Stimulated activated CD8-positive, alpha-beta memory T cell treated with anti-CD3 and anti-CD28 coated beads, Interleukin-2, amount 100 ng/mL, for 48 hours (primary cell): ENCODE data around the gene GCLC.
"Not testable (repeated sequence)": the region's sequence is repeated elsewhere in the genome, so short reads cannot be mapped to it uniquely, and the experiment has no call there.

Experiments used
- DNase-seq, 2 donors: peaks; one replicate each; pipeline ENCODE4 v3.0.0-alpha.2; 2020; ENCODE audit warnings: low read depth in 2 of 2

The GCLC gene

DNA sequence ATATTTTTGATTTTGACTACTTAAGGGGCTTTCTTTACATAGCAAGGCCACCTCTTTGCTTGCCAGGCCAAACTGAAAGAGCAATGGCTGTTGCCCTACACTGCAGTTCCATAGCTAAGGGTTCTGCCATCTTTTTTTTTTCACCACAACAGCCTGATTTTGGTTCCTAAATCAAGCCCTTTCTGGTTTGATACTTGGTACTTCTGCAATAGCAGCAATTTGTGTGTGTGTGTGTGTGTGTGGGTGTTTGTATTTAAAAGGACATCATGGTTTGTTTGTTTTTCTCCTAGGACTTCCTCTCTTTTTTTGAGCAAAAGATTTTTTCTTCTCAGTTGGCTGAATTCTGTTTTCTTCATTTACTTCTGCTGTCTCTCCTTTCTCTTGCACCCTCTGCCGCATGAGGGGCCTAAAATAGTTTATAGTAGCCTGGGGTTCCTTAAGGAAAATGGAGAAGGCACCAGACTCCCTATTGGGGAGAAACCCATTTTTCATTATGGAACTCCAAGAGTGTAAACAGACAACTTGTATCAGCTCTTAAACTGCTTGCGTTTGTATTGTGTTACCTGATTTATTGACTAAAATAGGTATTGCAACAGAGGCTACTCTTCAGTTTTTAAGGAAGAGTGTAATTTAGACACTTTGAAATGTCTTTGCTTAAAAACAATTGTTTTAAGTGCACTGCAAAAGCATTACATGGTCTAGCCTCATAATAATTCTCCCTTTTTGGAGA, 12.2 kb upstream of the GCLC start:
- DNase-seq, result no peak

DNA sequence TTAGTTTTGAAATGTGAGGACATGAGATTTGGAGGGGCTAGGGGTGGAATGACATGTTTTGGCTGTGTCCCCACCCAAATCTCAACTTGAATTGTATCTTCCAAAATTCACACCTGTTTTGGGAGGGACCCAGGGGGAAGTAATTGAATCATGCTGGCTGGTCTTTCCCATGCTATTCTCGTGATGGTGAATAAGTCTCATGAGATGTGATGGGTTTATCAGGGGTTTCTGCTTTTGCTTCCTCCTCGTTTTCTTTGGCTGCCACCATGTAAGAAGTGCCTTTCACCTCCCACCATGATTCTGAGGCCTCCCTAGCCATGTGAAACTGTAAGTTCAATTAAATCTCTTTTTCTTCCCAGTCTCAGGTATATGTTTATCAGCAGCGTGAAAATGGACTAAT, 8.7 kb upstream of the GCLC start:
- not testable (repeated sequence) for DNase-seq

DNA sequence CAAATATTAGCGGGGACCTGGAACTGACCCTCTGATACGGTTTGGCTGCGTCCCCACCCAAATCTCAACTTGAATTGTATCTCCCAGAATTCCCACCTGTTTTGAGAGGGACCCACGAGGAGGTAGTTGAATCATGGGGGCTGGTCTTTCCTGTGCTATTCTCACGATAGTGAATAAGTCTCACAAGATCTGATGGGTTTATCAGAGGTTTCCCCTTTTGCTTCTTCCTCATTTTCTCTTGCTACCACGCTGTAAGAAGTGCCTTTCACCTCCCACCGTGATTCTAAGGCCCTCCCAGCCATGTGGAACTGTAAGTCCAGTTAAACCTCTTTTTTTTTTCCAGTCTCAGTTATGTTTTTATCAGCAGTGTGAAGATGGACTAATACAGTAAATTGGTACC, 6.8 kb upstream of the GCLC start:
- DNase-seq, result not testable (repeated sequence)

DNA sequence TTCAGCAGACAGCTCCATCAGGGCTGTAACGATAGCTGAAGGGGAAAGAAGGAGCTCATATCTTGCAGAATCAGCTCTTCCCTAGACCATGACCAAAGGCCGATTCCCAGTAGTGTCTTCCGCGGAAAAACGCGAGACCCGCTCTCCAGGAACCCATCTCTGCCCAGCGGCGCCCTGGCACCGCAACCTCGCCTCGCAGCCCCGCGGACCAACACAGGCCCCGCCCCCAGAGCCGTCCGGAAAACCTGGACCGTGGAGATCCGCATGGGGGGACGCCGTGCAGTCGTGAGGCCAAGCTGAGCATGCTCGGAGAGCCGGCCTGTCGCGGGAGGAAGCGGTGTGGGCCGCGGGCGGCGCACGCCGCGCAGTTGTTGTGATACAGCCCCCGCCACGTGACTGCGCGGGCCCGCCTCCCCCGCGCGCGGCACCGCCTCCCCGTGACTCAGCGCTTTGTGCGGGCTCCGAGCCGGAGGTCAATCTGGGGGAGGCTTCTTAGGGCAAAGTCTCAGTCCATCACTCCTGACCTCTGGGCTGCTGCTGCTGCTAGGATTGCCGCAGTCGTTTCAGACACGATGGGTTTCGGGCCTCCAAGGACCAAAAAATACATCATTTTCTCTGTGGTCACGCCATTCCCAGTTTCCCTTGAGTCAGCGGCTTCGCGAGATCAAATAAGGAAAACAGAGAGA, 3.1 kb upstream of the GCLC start:
- peak; percentile 91 to 92 for DNase-seq

DNA sequence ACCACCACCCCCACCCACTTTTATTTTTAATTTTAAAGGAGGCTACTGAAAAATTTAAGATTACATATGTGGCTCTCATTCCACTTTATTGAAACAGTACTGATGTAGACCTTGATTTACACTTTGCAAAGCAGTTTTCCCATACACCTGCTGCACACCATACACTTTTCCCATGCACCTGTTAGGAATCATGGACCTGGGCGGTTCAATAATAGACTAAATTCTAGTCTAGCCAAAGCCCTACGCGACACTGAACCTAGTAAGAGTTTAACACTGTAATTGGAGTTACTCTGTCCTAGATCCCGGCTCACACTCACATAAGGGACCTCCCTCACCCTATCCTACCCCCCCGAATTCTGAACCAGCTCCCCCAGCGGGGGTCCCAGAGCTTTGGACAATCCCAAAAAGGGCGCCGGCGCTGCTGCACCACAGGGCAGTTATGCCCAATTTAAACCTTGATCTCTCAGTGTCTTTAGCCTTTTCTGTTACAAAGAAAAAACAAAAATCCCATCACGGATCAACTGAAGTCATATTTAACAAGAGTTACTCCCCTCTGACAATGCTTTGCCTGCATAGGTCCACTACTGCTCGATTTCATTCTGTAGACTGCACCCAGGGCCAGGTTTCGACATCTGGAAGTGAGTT, 2.4 kb upstream of the GCLC start:
- DNase-seq, result no peak

DNA sequence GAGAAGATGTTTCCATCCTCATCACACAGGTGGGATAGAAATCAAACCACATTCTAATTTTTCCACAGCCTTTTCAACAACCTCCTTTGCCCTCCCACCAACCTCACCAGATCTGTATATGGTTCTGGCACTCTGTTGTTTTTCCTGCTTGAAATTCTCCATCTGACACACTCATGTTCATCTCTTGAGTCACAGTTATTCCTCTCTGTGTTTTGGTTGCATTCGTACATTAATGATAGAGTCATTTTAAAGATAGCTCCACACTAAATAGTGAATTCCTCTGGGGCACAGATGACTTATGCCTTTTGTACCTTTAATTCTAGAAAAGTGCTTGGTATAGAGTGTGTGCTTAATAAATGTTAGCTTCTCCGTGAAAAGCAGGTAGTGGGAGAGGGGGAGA, 1.4 kb upstream of the GCLC start:
- no peak for DNase-seq

DNA sequence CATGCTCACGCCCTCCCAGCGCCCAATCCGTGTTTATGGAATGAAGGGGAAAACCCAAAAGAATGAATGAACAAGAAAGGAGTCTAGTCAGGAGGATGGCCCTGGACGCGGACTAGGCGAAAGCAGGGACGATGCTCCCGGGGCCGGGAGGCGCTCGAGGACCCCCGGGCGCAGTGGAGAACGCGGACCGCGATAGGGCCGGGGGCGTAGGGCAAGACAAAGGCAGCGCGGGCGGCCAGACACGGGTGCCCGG, 758 bp downstream of the GCLC start:
- no peak for DNase-seq

DNA sequence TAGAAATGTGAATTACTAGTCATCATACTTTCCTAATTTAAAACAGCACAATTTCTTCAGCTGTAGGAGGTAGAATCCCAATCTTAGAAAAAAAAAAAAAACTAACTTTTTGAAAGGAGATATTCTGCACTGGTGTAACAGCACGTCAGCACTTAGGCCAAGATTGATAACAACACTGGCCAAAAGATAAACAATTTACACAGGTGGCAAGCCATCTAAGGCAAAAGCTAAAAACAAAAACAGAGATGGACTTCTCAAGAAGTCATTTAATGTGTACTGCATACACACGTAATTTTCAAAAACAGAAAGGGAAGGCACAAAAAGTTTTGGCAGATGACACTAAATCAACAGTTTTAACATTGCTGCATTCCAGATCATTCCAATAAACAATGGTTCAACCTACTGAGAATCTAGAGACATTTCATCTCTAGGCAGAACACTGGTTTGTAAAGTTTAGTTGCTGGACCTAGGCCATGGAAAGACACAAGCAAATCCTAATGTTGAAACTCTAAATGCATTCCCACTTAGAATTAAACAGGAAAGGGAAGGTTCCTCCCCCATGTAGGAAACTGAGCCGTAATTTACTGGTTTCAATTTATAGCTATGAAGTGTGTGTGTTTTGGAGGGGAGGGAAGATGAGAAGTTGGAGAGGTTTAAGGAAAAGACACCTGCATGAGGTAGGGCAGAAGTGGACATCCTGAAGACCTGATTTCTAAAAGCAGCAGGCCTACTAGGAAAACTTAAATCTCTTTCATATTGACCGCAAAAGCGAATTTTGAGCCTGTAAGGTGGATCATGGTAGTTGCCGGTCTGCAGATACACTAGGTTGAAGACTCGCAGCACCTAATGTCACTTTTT, 1.3 kb downstream of the GCLC start:
- no peak for DNase-seq

DNA sequence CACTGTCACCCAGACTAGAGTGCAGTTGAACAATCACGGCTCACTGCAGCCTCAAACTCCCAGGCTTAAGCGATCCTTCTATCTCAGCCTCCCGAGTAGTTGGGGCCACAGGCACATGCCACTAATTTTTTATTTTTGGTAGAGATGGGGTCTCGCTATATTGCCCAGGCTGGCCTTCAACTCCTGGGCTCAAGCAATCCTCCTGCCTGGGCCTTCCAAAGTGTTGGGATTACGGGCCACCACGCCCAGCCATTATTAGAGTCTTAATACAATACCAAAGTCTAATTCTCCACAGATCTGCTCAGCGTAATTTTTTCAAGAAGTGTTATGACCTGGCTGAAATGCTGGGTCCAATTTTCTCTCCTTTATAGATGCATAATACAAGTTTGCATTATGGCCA, 3.0 kb downstream of the GCLC start:
- DNase-seq, result no peak

DNA sequence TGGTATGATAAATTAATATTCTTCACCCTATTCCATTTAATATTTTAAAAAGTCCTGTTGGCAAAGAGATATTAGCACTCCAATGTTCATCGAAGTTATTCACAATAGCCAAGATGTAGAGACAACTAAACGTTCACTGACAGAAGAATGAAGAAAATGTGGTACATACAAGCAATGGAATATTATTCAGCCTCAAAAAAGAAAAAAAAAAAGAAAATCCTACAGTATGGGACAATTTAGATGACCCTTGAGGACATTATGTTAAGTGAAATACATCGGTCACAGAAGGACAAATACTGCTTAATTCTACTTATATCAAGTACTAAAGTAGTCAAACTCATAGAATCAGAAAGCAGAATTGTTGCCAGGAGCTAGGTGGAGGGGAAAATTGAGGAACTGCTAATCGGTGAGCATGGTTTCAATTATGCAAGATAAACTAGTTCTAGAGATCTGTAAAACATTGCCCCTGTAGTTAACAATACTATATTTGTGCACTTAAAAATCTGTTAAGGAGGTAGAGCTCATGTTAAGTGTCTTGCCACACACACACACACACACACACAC, 4.7 kb downstream of the GCLC start:
- no peak for DNase-seq

DNA sequence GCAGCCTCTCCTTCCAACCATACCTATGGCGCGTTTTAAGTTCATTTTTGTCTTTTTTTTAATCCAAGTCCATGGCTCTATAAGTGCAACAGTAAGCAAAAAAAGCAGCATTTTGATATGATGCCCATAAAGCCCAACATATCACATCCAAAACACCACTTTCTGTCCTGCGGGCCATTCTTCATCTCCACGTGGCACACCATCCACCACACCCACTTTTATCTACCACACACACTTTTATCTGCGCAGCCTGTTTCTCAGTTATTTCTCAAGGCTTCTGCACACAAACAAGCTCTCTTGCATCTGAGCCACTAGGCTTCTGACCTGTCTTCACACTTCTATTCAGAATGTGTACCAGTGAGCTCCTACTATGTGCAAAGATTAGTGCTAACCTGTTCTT, 5.3 kb downstream of the GCLC start:
- DNase-seq, result no peak

DNA sequence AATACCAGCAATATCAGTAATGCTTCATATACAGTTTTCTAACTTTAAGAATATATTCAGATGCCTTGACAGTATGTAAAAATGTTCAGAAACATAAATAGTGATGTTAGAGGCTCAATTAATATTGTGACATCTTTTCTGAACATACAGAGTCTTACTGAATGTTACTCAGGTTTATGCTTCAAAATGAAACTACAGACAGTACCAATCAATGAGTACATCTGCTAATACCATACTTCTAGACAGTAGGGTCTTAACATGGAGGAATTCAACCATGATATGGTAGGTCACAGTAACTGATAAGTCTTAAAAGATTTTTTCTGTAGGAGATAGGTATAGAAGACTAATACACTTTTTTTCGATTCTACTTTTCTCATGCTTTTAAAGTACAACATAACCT, 8.3 kb downstream of the GCLC start:
- DNase-seq, result no peak

DNA sequence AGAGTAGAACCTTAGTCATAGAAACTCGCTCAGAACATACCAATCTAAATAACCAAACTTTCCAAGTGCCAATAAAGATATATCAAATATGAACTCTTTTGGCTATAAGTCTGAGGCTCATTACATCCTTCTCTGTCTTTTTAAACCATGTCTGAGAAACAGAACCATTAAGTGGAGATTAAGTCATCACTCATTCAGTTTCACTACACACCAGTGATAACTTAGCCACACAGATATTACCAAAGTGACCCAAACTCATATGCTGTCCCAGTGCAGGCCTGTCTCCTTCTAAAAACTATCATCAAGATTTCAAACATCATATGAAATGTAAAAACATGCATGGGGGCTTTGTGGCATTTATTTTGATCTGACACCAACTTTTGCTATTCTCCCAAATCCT, 12.0 kb downstream of the GCLC start:
- no peak for DNase-seq

DNA sequence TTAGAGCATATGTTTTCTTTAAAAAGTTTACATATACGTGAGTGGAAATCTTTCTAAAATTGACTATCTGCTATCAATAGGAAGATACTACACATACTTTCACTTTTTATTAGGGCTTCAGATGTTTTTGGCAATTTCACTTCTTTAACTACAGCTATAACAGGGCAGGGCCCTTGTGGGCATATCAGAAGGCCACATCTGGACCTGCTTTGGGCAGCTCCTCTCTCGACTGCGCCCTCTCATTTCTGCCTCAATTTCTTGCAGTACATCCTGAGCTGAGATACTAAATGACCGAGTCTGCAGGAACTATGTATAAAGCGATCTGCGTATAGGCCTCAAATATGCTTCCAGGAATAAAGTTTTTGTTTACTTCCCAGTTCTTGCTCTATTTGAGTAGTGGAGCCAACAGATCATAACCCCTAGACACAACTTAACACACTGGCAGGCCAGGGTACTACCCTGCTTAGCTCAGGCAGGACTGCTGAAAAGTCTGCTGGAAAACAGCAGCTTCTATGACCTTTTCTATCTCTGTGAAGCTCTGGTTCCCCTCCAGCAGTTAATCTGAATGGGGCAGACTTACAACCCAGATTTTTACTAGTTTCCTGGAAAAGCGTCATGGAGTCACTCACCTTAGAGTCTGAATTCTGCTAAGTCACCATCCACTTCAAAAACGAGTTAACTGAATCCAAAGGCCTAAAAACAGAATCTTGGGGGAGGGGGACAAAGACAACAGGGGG, 12.7 kb downstream of the GCLC start:
- DNase-seq, result no peak

DNA sequence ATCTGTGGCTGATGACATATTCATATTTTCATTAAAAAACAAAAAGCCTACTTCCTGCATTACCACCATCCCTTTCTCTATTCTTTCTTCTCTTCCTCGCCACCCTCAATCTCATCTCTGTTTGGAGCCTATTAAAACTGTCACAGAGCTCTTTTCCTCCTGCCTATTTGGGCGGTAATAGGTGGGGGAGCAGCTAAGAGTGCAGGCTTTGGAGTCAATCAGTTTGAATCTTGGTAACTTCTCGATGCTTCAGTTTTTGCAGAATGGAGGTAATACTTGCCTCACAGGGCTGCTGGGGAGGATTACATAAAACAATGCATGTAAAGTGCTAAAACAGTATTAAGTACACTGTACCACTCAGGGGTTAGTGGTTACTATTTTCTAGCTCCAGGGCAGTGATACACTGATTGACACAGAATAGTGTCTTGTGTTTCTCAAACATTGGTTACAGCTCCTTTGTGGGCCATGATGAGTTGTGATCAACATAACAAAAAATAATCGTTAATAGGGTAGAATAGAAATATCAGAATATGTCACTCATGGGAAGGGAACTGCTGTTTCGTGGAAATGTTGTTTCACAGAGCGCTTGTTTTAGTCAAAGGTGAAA, 14.0 kb downstream of the GCLC start:
- no peak for DNase-seq

DNA sequence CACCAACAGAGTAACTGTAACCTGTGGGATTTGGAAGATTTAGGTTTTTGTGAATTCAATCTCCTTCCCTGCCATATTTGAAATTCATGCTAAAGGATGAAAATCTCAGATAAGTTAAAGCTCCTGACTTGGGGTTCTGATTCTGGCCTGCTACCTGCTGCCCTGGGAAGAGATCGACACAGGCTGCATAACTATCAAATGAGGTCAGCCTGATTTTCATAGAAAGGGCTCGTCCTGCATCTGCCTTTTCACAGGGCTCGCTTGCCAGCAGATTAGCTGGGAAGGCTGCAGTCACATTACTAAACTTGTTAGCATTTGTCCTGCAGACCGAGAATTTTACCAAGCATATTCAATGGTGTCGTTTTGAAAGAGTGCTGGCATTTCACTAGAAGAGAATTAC, 14.6 kb downstream of the GCLC start:
- DNase-seq, result no peak

DNA sequence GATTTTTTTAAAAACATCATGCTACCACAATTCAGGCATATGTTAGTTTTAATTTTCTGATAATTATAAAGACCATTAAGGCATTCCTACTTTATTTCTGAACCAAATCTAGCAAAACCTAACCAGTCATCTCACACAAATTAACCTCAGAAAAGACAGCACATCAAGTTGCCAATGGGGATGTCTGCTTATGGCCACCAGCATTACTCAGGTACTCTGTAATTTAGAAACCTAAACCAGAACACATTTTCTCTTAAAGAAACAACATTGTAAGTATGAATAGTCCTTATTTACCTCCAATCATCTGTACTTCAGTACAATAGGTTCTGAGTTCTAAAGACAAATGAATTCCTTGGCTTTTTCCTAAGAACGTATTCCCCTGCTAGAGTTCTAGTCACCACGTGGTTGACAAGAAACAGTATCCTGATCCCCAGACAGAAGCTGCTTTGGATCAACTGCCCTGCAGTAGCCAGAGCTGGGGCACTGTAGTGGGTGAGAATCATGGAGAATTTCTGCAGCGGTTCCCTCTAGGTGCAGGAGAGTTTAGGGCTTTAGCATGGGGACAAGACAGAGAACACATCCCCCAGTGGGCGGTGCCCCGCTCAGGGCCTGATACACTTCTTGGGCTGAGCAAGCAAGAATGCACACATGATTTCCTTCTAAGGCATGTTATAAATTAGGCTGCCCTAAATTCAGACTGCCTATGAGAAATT, 15.4 kb downstream of the GCLC start:
- no peak for DNase-seq

DNA sequence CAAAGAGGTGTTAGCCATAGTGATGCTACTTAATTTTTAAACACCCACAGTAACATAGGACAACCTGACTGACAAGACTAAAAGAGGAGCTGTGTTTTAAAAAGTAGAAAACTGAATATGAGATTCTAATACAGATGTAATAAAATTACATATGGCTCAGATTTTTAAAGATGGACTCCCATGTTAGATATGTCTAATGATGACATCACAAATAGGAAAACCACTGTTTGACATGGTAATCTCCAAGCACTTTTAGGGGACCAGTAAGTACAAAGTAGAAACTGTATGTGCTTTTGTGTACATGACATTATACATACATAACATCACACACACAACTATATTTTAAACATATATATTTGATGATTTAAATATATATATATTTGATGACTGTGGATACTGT, 16.8 kb downstream of the GCLC start:
- no peak for DNase-seq

DNA sequence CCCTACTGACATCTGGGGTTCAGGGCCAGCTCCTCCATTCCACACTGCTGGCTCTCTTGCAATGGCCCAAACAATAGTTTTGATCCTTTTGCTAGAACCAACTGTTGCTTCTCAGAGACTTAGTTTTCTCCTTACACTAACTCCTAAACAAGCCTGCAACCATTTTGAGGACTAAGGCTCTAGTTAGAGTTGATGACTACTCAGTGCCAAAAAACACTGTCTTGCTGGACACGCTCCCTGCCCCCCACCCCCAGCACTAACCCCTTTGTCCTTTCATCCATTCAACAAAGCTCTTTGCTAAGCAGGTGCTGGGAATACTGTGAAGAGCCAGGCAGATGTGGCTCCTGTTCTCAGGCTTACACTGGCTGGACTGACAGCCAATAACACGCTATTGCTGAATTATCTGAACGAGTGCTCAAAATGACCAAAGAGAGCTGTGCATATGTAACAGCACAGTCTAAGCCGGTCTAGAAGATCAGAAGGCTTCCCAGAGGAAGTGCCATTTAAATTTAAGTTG, 17.6 kb downstream of the GCLC start:
- DNase-seq, result no peak

DNA sequence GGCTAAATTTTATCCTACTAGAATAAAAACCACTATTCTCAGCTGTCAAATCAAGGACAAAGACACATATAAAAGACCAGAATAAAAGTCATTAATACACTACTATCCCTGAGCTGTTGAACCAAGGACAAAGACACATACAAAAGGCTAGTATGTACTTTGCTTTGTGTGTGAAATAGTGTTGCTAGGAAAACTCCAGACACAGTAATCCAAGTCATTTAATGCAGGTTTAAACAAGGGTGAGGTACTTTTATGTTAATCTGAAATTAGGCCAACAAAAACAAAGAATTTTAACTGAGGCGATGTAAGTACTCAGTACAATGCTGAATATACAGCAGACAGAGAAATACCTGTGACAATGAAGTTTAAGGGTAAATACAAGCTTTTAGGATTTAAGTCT, 18.9 kb downstream of the GCLC start:
- DNase-seq, result no peak
